Globus pallidus (tissue), 1 donor: ENCODE results near the gene KCTD2.

Experiments
- DNase-seq: peaks from one replicate; pipeline ENCODE4 v3.0.0-alpha.2; 2015; ENCODE audit warnings: low spot score

Gene KCTD2

DNA sequence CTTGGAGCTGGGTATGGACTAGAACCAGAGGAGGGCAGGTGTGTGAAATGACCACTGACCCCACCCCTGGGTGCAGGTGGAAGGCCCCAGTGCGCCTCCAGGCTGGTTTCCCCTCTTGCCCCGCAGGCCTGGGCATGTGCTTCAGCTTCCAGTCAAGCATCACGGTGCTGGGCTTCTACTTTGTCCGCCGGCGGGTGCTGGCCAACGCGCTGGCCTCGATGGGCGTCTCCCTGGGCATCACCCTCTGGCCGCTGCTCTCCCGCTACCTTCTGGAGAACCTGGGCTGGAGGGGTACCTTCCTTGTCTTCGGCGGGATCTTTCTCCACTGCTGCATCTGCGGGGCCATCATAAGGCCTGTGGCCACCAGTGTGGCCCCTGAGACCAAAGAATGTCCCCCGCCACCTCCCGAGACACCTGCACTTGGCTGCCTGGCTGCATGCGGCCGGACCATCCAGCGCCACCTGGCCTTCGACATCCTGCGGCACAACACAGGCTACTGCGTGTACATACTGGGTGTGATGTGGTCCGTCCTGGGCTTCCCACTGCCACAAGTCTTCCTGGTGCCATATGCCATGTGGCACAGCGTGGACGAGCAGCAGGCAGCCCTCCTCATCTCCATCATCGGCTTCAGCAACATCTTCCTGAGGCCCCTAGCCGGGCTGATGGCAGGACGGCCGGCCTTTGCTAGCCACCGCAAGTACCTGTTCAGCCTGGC, 53.0 kb downstream of the KCTD2 start:
- DNase-seq = no peak

DNA sequence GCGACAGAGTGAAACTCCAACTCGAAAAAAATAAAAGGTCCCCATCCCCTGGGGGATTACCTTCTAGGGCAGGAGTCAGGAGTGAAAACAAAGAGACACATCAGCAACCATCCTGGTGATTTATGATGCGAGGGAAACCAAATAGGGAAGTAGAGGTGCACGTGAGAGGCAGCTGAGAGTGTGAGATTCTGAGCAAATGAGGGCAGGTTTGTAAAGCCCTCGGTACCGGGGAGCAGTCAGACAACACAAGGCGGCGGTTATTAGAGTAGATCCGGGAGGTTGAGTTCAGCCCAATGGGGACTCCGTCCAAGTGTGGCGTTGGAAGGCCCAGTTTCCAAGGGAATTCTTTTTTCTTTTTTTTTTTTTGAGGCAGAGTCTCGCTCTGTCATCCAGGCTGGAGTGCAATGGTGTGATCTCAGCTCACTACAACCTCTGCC, 55.4 kb downstream of the KCTD2 start:
- DNase-seq = no peak

- no peak for DNase-seq
Observed at GRCh38 chr17:75103601-75104554, 56.9 kb downstream of the KCTD2 start.

DNA sequence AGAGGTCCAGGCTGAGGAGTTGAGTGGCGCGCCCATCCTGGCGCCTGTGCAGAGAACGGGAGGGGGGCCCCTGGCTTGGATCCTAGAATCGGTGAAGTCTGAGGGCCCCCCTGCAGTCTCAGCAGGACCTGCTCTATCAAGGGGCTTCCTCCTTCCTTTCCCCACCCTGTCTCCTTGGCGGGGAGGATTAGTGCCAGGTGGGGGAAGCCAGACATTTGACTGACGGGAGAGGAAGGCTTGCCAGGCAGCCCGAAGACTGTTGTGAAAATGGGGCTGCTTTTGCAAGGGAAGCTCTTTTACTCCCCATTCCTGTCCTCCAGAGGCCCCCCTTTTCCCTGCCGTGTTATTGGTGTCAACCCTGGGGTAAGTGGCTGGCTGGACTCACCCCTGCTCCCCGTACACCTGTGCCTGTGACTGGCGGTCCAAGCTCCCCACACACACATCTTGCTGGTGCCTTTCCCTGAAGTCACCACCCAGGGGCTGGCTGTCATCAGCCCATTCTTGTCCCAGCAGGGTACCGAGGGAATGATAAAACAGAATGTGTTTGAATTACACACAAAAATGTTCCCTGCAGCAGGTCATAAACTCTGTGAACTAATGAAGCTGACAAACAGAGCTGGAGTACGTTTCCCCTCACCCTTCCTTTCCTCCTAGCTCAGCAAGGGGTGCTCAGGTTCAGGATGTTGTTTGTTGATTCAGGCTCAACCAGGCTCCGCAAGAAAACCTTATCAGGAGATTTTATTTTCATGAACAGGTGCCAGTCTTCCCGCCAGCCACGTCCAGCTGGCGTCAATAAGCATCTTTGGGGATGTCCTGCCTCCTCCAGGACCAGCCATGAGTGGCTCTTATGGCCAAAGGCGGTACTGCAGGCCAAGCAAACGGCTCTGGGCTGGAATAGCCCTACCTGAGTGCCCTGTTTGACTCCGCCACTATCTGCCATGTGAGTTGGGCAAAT, 58.4 kb downstream of the KCTD2 start:
- DNase-seq = no peak

DNA sequence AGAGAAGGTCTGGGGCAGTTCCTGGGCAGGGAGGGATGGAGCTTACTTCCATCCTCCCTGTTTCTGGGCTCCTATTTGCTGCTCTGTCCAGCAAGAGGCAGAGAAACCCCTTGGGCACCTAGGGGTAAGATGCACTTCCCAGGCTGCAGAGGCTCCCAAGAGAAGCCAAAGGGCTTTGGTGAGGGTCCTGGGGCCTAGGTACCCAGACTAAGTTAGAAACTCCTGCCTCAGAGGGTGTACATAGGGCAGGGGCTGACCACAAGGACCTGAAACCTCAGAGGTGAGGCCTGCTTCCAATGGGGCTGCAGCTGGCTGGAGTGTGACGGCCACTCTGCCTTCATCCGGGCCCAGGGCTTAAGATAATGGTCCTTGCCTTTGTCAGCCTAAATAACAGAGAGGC, 61.2 kb downstream of the KCTD2 start:
- DNase-seq = no peak

DNA sequence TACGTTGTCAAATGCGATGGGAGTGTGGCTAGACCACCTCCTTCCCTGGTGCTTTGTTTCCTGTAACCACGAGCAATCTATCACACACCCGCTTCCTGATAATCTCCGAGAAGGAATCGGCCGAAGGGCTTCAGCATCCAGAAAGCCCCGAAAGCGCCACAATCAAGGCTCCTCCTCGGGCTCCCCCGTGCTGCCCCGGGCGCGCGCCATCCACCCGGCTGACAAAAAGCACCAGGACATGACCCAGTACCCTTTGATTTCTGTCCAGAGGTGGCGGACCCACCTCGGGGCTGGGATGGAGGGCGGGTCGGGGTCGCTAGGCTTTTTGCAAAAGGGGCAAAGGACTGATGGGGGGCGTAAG, 62.0 kb downstream of the KCTD2 start:
- DNase-seq = no peak

GRCh38 chr17:75109407-75110233, 62.6 kb downstream of the KCTD2 start, which contains the start of gene ARMC7:
Gene ARMC7, plus strand, starts transcription at chr17:75109969. Its CDS starts 320 bp downstream, at chr17:75110289.
- peak; percentile 76 for DNase-seq

- DNase-seq = no peak
Observed at GRCh38 chr17:75110234-75110937, 63.4 kb downstream of the KCTD2 start.

DNA sequence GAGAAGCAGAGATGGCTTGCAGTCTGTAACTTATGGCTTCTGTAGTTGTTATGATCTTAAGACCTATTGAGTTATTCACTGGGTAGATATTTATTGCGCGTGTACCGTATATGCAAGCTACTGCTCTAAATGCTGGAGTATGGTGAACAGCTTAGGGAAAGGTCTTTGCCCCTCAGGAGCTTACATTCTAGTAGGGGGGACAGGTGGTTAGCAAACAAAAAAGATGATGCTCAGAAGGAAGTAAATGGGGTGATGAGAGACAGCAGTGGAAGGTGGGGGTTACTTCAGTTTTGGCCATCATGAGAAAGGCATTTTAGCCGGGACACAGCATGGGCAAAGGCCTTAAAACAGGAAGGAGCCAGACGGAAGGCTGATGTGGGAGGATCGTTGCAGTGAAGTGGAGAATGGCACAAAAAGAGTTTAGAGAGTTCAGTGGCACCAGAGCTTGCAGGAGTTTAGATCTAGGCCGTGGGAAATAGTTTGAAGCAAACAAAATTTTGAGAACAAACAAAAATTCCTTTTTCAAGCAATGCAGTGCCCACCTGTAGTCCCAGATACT, 64.8 kb downstream of the KCTD2 start:
- no peak for DNase-seq

DNA sequence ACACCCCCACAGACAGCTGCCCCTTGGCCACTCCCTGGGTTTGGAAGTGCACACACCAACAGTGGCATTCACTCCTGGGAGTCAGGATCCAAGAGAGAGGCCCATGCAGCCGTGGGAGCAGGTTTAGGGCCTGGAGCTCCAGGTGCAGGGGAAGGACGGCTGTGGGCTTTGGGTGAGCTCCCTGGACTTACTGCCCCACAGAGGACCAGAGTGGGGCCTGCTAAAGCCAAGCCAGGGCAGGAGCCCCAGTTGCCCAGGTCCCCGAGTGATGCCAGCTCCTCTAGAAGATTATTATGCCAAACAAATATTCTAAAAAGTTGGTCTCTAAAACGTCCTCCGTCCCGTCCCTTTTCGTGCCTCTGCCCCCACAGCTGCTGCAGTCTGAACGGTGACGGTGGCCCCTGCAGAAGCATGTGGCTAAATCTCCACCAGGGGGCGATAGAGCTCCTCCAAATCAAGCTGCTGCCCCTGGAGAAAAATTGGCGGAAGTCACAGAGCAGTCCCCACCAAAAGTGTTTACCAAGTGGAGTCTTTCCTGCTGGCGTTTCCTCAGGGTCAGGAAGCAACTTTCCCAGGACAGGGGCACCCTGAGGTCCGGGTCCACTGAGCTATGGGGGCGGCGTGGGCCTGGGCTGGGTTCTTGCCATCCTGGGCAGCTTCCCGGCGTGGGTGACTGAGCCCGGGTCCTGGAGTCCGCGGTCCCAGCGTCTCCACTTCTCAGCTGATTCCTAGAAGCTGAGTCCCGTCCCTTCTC, 67.0 kb downstream of the KCTD2 start:
- peak; percentile 91 for DNase-seq

- no peak for DNase-seq
Observed at GRCh38 chr17:75114552-75115314, 67.7 kb downstream of the KCTD2 start.
